HG02798 (cell line): ENCODE data around the gene ACSBG1.
A peak's percentile ranks its signal among the peaks of the same experiment; 100 is the strongest.

ENCODE experiments used
- ATAC-seq: cut with Tn5 transposase; IDR thresholded peaks from one replicate; pipeline ENCODE4 v1.9.1; 2021; ENCODE audit warnings: mild to moderate bottlenecking; ENCODE audit not compliant: unreplicated experiment, poor library complexity

ACSBG1 gene, protein sequence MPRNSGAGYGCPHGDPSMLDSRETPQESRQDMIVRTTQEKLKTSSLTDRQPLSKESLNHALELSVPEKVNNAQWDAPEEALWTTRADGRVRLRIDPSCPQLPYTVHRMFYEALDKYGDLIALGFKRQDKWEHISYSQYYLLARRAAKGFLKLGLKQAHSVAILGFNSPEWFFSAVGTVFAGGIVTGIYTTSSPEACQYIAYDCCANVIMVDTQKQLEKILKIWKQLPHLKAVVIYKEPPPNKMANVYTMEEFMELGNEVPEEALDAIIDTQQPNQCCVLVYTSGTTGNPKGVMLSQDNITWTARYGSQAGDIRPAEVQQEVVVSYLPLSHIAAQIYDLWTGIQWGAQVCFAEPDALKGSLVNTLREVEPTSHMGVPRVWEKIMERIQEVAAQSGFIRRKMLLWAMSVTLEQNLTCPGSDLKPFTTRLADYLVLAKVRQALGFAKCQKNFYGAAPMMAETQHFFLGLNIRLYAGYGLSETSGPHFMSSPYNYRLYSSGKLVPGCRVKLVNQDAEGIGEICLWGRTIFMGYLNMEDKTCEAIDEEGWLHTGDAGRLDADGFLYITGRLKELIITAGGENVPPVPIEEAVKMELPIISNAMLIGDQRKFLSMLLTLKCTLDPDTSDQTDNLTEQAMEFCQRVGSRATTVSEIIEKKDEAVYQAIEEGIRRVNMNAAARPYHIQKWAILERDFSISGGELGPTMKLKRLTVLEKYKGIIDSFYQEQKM

DNA sequence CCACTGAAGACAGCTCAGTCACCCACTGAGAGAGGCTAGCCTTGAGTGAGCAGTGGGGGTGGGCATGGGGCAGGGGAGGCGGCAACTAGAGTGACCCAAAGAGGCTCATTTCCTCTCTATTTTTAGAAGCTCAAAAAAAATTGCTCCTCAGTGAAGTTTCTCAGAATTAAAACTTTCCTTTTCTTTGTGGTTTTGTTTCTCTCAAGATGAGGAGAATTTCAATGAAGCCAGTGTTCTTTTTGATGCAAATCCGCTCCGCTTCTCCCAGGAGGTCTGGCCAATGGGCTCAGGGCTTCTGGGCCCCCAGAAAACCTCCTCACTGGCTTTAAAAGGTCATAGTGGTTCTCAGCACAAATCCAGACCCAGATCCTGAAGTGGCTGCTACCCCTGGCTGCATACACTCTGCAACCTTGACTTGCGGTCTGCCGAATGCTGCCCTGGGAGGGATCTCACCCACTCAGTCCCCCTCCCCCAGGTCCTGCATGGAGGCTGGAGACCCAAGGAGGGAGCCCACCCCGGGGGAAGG is at the start of gene ACSBG1:
ACSBG1 (minus strand) TSS at position 51 of the 526 bp plus-strand sequence. CDS start 64 bp downstream, outside the sequence.
- no peak for ATAC-seq

DNA sequence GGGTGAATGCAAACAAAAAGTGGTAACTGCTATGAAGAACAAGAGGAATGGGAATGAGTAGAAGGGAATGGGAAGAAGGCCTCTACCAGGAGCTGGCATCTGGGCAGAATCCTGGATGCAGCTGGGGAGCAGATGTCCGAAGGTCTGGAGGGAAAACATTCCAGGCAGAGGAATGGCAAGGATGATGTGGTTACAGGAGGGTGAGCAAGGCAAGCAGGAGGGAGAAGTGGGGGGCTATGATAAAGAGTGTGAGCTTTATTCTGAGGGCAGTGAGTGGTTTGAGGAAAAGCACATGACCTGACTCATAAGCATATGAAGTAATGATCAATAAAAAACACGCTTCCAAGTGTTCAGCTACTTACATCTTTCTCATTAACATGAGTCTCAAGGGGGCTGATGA is 48.0 kb upstream of the ACSBG1 start:
- no peak for ATAC-seq

DNA sequence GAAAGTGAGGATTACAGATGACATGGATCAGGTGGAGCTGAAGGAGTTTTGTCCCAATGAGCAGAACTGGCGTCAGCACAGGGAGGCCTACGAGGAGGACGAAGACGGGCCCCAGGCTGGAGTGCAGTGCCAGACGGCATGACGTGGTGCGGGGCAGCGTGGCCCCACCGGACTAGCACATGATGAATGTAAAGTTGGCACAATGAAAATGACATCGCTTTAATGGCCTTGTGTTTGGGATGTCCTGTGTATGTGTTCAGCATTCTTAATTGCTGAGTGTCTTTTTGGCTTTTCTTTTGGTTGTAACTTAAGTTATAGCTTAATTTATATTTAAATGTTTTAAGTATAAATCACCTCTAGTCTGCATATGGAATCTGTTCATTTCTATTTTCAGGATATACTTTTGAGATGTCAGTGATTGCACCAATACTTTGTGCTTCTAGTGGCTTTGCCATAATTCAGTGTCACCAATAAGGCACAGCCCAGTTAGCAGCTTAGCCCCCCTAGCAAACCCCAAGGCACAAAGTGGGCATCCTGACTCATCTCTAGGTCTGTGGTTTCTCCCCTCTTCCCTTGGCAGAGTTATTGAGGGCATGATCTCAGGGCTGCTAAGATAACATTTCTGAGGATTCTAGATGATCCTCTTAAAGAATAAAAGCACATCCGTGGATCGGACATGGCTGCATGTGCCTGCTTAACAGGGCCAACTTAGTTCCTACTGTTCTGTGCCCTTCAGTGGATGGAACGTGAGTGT is 46.1 kb upstream of the ACSBG1 start:
- ATAC-seq: no peak

DNA sequence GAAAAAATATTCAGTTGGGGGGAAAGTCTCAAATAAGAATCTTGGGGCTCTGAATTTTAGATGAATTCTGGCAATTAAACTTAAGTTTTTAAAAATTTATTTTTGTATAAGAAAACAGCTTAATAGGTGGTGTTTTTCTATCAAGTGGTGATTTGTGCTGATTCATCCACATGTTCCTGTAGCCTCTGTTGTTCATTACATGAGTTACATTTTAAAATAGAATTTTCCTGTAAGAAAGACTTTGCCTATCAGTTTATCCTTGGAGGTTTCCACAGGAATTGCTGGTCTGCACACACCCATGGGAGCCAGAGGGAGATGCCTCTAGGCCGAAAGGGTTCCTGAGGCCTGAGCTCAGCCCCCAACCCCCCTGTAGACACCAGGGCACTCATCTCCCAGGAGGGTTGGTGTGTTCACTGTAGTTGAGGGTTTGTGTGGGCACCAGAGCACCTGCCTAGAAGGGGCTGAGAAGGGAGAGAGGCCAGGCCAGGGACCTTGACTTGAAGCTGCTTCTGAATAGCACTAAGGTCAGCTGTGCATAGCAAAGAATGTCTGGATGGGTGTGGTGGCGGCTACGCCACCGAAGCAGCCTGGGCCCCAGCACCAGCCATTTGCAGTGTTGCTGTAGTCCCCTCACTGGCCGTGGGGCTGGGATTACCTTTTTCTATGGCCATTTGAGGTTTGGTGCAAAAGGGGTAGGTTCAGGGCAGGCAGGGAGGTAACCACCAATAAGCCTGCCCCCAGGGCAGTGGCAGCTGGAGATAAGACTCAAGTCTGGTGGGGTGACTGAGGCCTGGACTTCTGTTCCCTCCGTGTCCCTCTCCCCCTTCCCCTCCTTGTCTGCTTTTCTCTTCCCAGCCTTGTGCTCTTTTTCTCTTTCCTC is 41.9 kb upstream of the ACSBG1 start:
- ATAC-seq: no peak

GRCh38 chr15:78274994-78275393 is 40.6 kb upstream of the ACSBG1 start:
- no peak for ATAC-seq

GRCh38 chr15:78272776-78273175 is 38.4 kb upstream of the ACSBG1 start:
- no peak for ATAC-seq

DNA sequence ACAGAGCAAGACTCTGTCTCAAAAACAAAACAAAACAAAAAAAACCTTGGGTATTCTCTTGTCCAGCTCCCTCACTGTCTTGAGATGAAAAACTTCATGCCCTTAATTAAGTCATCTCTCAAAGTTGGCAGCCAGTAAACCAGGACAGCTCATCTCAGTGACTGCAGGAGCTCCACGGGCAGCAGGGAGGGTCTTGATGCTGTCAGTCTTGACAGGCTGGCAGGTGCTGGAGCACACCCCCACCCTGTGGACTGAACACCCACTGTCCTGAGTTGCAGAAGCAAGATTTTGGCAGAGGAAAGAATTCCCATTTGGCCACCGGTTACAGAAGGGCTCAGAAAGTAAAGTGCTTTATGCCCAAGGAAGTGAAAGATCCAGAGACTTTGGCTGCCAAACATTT is 38.0 kb upstream of the ACSBG1 start:
- no peak for ATAC-seq

DNA sequence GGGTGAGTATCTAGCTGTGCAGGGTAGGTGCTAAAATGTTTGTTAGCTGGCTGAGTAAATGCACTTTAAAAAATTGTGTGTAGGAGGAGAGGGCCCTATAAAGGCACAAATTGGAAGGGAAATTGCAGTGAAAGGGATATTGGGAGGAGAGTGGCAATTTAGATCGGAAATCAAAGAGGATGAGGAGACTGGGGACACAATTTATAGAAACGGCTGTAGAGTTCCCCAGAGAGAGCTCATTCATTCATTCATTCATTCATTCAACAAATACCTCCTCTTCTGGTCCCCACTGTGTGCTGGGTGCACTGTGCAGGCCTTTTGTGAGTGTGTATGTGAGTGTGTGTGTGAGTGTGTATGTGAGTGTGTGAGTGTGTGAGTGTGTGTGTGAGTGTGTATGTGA is 32.4 kb upstream of the ACSBG1 start:
- no peak for ATAC-seq

- no peak for ATAC-seq
Observed at GRCh38 chr15:78266229-78266628, 31.9 kb upstream of the ACSBG1 start.

GRCh38 chr15:78265752-78266224 is 31.4 kb upstream of the ACSBG1 start:
- no peak for ATAC-seq

- ATAC-seq: no peak
Observed at GRCh38 chr15:78265137-78265460, 30.7 kb upstream of the ACSBG1 start.

DNA sequence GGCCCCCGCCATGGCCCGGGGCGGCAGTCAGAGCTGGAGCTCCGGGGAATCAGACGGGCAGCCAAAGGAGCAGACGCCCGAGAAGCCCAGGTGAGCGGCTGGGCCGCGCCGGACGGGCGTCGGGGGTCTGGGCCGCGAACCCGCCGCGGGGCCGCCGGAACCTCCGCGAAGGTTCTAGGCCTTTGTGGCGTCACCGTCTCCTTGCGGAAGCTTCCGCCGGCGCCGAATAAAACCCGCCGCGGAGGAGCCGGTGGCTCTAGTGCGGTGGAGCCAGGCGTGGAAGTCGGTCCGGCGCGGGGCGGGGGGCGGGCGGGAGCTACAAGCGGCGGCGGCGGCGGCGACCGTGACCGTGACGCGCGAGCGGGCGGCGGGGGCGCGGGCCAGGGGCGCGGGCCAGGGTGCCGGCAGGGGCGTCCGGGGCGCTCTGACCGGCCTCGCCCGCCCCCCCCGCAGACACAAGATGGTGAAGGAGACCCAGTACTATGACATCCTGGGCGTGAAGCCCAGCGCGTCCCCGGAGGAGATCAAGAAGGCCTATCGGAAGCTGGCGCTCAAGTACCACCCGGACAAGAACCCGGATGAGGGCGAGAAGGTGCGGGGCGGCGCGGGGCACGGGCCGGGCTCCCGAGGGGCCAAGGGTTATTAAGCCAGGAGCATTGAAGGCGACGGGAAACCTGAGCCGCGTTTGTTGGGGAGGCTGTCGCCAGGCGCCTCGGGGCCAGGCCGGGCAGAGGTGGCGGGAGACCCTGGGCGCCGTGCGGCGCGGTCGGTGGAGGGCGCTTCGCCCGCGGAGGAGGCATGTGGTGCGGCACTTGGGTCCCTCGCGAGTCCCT is 30.2 kb upstream of the ACSBG1 start, which contains the start of gene DNAJA4:
DNAJA4 (plus strand) TSS at position 259 of the 833 bp plus-strand sequence; CDS start at position 461, 202 bp downstream.
- peak; percentile 37 for ATAC-seq

- ATAC-seq: no peak
Observed at GRCh38 chr15:78263907-78264303, 29.5 kb upstream of the ACSBG1 start.

- ATAC-seq: no peak
Observed at GRCh38 chr15:78263351-78263781, 29.0 kb upstream of the ACSBG1 start.

GRCh38 chr15:78261062-78261461 is 26.7 kb upstream of the ACSBG1 start:
- no peak for ATAC-seq

DNA sequence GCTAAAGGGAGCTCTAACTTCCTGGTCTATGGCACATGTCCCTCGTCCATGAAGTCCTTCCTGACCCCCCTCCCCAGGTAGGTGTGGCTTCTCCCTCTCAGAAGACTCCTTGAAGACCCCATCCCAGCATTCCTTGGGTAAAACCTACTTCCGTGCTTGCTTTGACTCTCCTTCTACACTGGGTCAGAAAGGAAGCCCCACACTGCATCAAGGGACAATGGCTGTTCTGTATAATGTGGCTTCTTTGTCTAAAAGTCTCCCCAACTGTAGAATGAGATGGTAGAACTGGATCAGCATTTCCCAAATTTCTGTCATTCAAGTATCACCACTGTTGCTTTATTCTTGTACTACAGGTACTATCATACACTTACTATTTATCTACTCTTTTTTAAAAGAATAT is 26.1 kb upstream of the ACSBG1 start:
- no peak for ATAC-seq

DNA sequence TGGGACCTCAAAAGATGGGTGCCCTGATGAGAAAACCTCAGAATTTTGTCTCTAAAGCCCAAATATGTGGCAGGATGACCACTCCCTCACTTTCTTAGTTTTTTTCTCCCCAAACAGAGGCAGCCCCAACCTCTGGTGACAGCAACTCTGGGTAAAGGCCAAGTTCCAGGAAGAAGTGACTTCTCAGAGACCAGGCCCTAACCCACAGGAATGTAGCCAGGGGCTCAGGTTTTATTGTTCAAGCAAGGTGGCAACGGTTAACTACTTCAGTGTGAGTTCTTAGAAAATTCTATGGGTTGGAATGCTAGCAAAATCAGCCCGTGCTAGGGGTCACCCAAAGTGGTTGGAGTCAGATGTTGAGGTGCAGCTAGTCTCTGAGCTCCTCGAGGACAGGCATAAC is 24.9 kb upstream of the ACSBG1 start:
- ATAC-seq: no peak

DNA sequence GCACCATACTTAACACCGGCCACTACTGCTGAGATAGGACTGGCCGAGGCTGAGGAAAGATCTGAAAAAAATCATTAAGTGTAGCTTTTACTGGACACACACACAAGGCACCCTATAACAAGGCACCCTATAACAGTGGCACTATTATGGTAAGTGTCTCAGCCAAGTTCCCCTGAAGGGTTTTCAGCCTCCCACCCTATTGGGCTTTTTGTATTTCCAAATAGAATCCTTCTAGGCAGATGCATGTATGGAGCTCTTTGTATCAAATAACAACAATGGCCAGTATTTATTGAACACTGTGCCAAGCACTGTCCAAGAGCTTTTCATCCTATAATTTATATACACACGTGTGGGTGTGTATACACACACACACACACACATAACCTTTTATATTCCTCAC is 23.3 kb upstream of the ACSBG1 start:
- ATAC-seq: no peak

GRCh38 chr15:78256044-78256437 is 21.7 kb upstream of the ACSBG1 start:
- ATAC-seq: no peak
